H9 (cell line): ENCODE data around the gene APOC1. TPM values are rescaled to one million over a fixed set of nuclear protein-coding genes. Genes with fewer than 3 reads are reported as not detected.

Source experiments
- DNase-seq: peaks from one replicate; pipeline ENCODE4 v3.0.0-alpha.2; 2017
- H2AFZ ChIP-seq: one replicate; pipeline ENCODE4 v1.6.1; 2013; ENCODE audit warnings: mild to moderate bottlenecking, low read length, control low read depth, moderate library complexity
- H2AK5ac ChIP-seq: 2 replicates; pipeline ENCODE4 v1.6.1; 2013; ENCODE audit warnings: low read length, control low read depth, mixed read lengths; ENCODE audit not compliant: insufficient read length
- H2BK120ac ChIP-seq: one replicate; pipeline ENCODE4 v1.6.1; 2013; ENCODE audit warnings: low read depth, mild to moderate bottlenecking, low read length, control low read depth, inconsistent platforms; ENCODE audit not compliant: poor library complexity, severe bottlenecking
- H2BK12ac ChIP-seq: 2 replicates; pipeline ENCODE4 v1.6.1; 2013; ENCODE audit warnings: low read length, control low read depth, mixed read lengths, low read depth; ENCODE audit not compliant: insufficient read length
- H2BK15ac ChIP-seq: 2 replicates; pipeline ENCODE4 v1.6.1; 2013; ENCODE audit warnings: low read depth, low read length, control low read depth
- H2BK20ac ChIP-seq: one replicate; pipeline ENCODE4 v1.6.1; 2013; ENCODE audit warnings: low read depth, mild to moderate bottlenecking, low read length, control low read depth, inconsistent platforms; ENCODE audit not compliant: poor library complexity, severe bottlenecking
- H2BK5ac ChIP-seq: 2 replicates; pipeline ENCODE4 v1.6.1; 2013; ENCODE audit warnings: low read length, control low read depth, mixed read lengths; ENCODE audit not compliant: insufficient read length
- H3K14ac ChIP-seq: 2 replicates; pipeline ENCODE4 v1.6.1; 2013; ENCODE audit warnings: low read length, control low read depth; ENCODE audit not compliant: insufficient read depth
- H3K18ac ChIP-seq: 2 replicates; pipeline ENCODE4 v1.6.1; 2013; ENCODE audit warnings: low read depth, mild to moderate bottlenecking, mixed read lengths, low read length, control low read depth; ENCODE audit not compliant: insufficient read length
- H3K23ac ChIP-seq: 2 replicates; pipeline ENCODE4 v1.6.1; 2013; ENCODE audit warnings: low read length, control low read depth, mixed read lengths, low read depth; ENCODE audit not compliant: insufficient read length
- H3K23me2 ChIP-seq: 2 replicates; pipeline ENCODE4 v1.6.1; 2013; ENCODE audit warnings: low read depth, mild to moderate bottlenecking, mixed read lengths, low read length, control low read depth; ENCODE audit not compliant: insufficient read length, poor library complexity, severe bottlenecking
- H3K27ac ChIP-seq: 2 replicates; pipeline ENCODE4 v1.5.1; 2013; ENCODE audit warnings: low read length, control low read depth, mixed read lengths, low read depth; ENCODE audit not compliant: insufficient read length
- H3K27me3 ChIP-seq: 2 replicates; pipeline ENCODE4 v1.6.1; 2013; ENCODE audit warnings: low read length, control low read depth, inconsistent platforms; ENCODE audit not compliant: insufficient read depth
- H3K4ac ChIP-seq: 2 replicates; pipeline ENCODE4 v1.6.1; 2013; ENCODE audit warnings: low read depth, mild to moderate bottlenecking, control low read depth, inconsistent platforms, low read length, moderate library complexity
- H3K4me1 ChIP-seq: 2 replicates; pipeline ENCODE4 v1.6.1; 2013; ENCODE audit warnings: low read length, control low read depth, inconsistent platforms; ENCODE audit not compliant: insufficient read depth
- H3K4me2 ChIP-seq: 2 replicates; pipeline ENCODE4 v1.6.1; 2013; ENCODE audit warnings: low read length, control low read depth, mixed read lengths; ENCODE audit not compliant: insufficient read length, insufficient read depth
- H3K56ac ChIP-seq: 2 replicates; pipeline ENCODE4 v1.6.1; 2013; ENCODE audit warnings: low read depth, mild to moderate bottlenecking, mixed read lengths, low read length, control low read depth; ENCODE audit not compliant: insufficient read length
- H3K79me1 ChIP-seq: 2 replicates; pipeline ENCODE4 v1.6.1; 2013; ENCODE audit warnings: low read depth, mild to moderate bottlenecking, moderate library complexity, low read length, control low read depth, inconsistent platforms; ENCODE audit not compliant: insufficient read depth, poor library complexity, severe bottlenecking
- H3K79me2 ChIP-seq: 2 replicates; pipeline ENCODE4 v1.6.1; 2013; ENCODE audit warnings: low read length, control low read depth, inconsistent platforms; ENCODE audit not compliant: insufficient read depth
- H3K9ac ChIP-seq: 2 replicates; pipeline ENCODE4 v1.6.1; 2013; ENCODE audit warnings: low read length, control low read depth, mixed read lengths; ENCODE audit not compliant: insufficient read length; ENCODE audit errors: extremely low read depth
- H3K9me3 ChIP-seq: one replicate; pipeline ENCODE4 v1.6.1; 2013; ENCODE audit warnings: low read depth, low read length, inconsistent platforms; ENCODE audit not compliant: control insufficient read depth
- H3T11ph ChIP-seq: one replicate; pipeline ENCODE4 v1.6.1; 2013; ENCODE audit warnings: mild to moderate bottlenecking, low read length, control low read depth, inconsistent platforms
- H4K20me1 ChIP-seq: one replicate; pipeline ENCODE4 v1.6.1; 2013; ENCODE audit not compliant: control insufficient read depth, insufficient read length, insufficient read depth
- H4K5ac ChIP-seq: 2 replicates; pipeline ENCODE4 v1.6.1; 2013; ENCODE audit warnings: low read depth, mild to moderate bottlenecking, mixed read lengths, low read length, control low read depth; ENCODE audit not compliant: insufficient read length
- H4K8ac ChIP-seq: replicated peaks from 2 replicates; pipeline ENCODE4 v1.6.1; 2013; ENCODE audit warnings: low read length, control low read depth, mixed read lengths, low read depth; ENCODE audit not compliant: insufficient read length
- H4K91ac ChIP-seq: 2 replicates; pipeline ENCODE4 v1.6.1; 2013; ENCODE audit warnings: low read depth, mild to moderate bottlenecking, moderate library complexity, mixed read lengths, low read length, control low read depth; ENCODE audit not compliant: insufficient read length
- H3K27ac Mint-ChIP-seq, 3 experiments: 2 replicates in 2 of 3; 3 replicates in 1 of 3; pipeline ENCODE4 v1.8.0; 2020 to 2021; ENCODE audit warnings: mixed read lengths in 3 of 3, mild to moderate bottlenecking in 1 of 3, moderate library complexity in 1 of 3
- H3K27me3 Mint-ChIP-seq: 2 replicates; pipeline ENCODE4 v1.8.0; 2021; ENCODE audit warnings: low read depth, mild to moderate bottlenecking, moderate library complexity, mixed read lengths
- H3K36me3 Mint-ChIP-seq, 3 experiments: 2 replicates in 2 of 3; 3 replicates in 1 of 3; pipeline ENCODE4 v1.8.0; 2020 to 2021; ENCODE audit warnings: low read depth in 3 of 3, mixed read lengths in 3 of 3; ENCODE audit not compliant: insufficient read depth in 1 of 3
- H3K4me1 Mint-ChIP-seq, 2 experiments: 2 replicates each; pipeline ENCODE4 v1.8.0; 2020; ENCODE audit warnings: mixed read lengths in 2 of 2
- H3K4me3 Mint-ChIP-seq, 2 experiments: 2 replicates in 1 of 2; 3 replicates in 1 of 2; pipeline ENCODE4 v1.8.0; 2020 to 2021; ENCODE audit warnings: mild to moderate bottlenecking in 2 of 2, mixed read lengths in 2 of 2, moderate library complexity in 1 of 2
- H3K9me3 Mint-ChIP-seq, 2 experiments: 2 replicates in 1 of 2; 3 replicates in 1 of 2; pipeline ENCODE4 v1.8.0; 2020; ENCODE audit warnings: mild to moderate bottlenecking in 2 of 2, mixed read lengths in 2 of 2, moderate library complexity in 1 of 2
- WGBS: extraction: QIAGEN DNeasy Blood & Tissue Kit; methylation state at CpG from one replicate; pipeline ENCODE4 v1.1.7; 2013; ENCODE audit warnings: missing lambda C conversion rate, low lambda C conversion rate, mixed read lengths; ENCODE audit not compliant: insufficient read length; ENCODE audit errors: extremely low coverage; 5-methylcytosine and 5-hydroxymethylcytosine counted together
- total RNA-seq: library from RNA; stranded (reverse); gene quantifications from 2 replicates; pipeline ENCODE4 v1.2.1, GENCODE V29; 2021
- TF ChIP-seq, protein P1 (sequence below): fragments of 200-600 bp; sonication (generic); conservative IDR thresholded peaks from 3 replicates; pipeline ENCODE4 v1.8.0; 2021; ENCODE audit warnings: antibody characterized with exemption, mild to moderate bottlenecking

Gene APOC1
- total RNA-seq, 1 experiment from 2014 or later = 78.1 TPM

DNA sequence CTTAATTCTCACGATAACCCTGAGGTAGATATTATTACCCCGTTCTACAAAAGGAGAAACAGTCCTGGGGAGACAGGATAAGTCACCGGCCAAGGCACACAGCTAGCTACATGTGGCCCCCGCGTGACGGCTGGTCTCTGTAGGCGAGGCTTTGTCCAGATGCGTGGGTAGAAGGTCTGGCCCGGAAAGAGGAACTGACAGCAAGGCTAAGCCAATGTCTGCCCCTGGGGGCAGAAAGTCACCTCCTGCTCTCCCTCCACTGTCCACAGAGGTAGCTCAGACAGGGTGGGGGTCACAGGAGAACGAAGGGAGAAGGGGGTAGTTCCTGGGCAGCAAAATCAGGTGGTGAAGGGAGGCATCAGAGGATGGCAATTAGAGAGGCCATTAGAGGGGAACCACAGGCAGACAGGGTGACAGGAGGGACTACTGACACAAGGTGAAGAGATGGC is 29.4 kb downstream of the APOC1 start:
- peaks cover 3% of the 10 kb centered on the region for H3K23me2 ChIP-seq
- no peak for DNase-seq
- no peak overlapping the region for H3K9ac ChIP-seq
- H2BK12ac ChIP-seq = no peak overlapping the region
- H3K9me3 ChIP-seq = no peaks in the 10 kb centered on the region
- no peaks in the 10 kb centered on the region for H3K79me2 ChIP-seq
- Mint-ChIP-seq H3K27ac (peak overlapping the region in 1 of 3 experiments; percentile 10; a peak in 2 of 7 replicates), H3K9me3 (no peaks in the 10 kb centered on the region), H3K36me3 (no peaks in the 10 kb centered on the region), H3K27me3 (peaks cover 2% of the 10 kb centered on the region; the same call in 1 of the 2 replicates), H3K4me1 (no peaks in the 10 kb centered on the region), H3K4me3 (no peak overlapping the region)
- H3K27me3 ChIP-seq = no peaks in the 10 kb centered on the region
- H3K79me1 ChIP-seq = no peaks in the 10 kb centered on the region
- H3T11ph ChIP-seq = no peak overlapping the region
- H4K5ac ChIP-seq = no peak overlapping the region
- H4K20me1 ChIP-seq = no peaks in the 10 kb centered on the region
- no peak overlapping the region for H2BK120ac ChIP-seq
- no peak overlapping the region for H3K56ac ChIP-seq
- TF ChIP-seq, protein P1, sequence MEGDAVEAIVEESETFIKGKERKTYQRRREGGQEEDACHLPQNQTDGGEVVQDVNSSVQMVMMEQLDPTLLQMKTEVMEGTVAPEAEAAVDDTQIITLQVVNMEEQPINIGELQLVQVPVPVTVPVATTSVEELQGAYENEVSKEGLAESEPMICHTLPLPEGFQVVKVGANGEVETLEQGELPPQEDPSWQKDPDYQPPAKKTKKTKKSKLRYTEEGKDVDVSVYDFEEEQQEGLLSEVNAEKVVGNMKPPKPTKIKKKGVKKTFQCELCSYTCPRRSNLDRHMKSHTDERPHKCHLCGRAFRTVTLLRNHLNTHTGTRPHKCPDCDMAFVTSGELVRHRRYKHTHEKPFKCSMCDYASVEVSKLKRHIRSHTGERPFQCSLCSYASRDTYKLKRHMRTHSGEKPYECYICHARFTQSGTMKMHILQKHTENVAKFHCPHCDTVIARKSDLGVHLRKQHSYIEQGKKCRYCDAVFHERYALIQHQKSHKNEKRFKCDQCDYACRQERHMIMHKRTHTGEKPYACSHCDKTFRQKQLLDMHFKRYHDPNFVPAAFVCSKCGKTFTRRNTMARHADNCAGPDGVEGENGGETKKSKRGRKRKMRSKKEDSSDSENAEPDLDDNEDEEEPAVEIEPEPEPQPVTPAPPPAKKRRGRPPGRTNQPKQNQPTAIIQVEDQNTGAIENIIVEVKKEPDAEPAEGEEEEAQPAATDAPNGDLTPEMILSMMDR = no peak
- H4K8ac ChIP-seq = no peak overlapping the region
- no peak overlapping the region for H2AK5ac ChIP-seq
- H3K27ac ChIP-seq = no peak overlapping the region
- H4K91ac ChIP-seq = no peak overlapping the region
- no peak overlapping the region for H3K18ac ChIP-seq
- H3K4me1 ChIP-seq = no peaks in the 10 kb centered on the region
- H3K14ac ChIP-seq = no peak overlapping the region
- no peak overlapping the region for H3K4ac ChIP-seq
- WGBS = no CpG with 5 or more reads among the region's 10 CpGs
- no peak overlapping the region for H3K23ac ChIP-seq
- H2AFZ ChIP-seq = no peak overlapping the region
- H2BK5ac ChIP-seq = no peak overlapping the region
- H3K4me2 ChIP-seq = no peak overlapping the region
- no peak overlapping the region for H2BK20ac ChIP-seq
- no peak overlapping the region for H2BK15ac ChIP-seq
